Prostate gland (tissue), 2 donors: Measurements from ENCODE around the gene B3GNT7. TPM values are rescaled to one million over a fixed set of nuclear protein-coding genes. Genes with fewer than 3 reads are reported as not detected.

Source experiments
- DNase-seq: peaks from one replicate; pipeline ENCODE4 v3.0.0-alpha.2; 2019; ENCODE audit warnings: low spot score
- H3K27ac ChIP-seq, 2 donors: fragments of 200-600 bp; sonication (generic); 2 replicates each; pipeline ENCODE4 v1.5.1; 2017 to 2019
- H3K27me3 ChIP-seq: fragments of 200-600 bp; sonication (generic); replicated peaks from 2 replicates; pipeline ENCODE4 v1.5.1; 2019; ENCODE audit not compliant: insufficient read depth
- H3K36me3 ChIP-seq, 2 donors: fragments of 200-600 bp; sonication (generic); 1 replicate in 1 of 2; 2 replicates in 1 of 2; pipeline versions ENCODE4 v1.5.1 to v1.8.1; 2017 to 2019
- H3K4me1 ChIP-seq: fragments of 200-600 bp; sonication (generic); replicated peaks from 2 replicates; pipeline ENCODE4 v1.5.1; 2019
- H3K4me3 ChIP-seq, 2 donors: fragments of 200-600 bp; sonication (generic); 2 replicates each; pipeline ENCODE4 v1.5.1; 2017 to 2019
- H3K9me3 ChIP-seq: fragments of 200-600 bp; sonication (generic); 2 replicates; pipeline ENCODE4 v1.5.1; 2017
- CTCF ChIP-seq, 4 experiments: fragments of 200-600 bp in 2 of 4; fragments of 450-650 bp in 2 of 4; sonication (generic) in 2 of 4; IDR thresholded peaks; 1 replicate in 3 of 4; 2 replicates in 1 of 4; pipeline ENCODE4 v1.5.1; 2016 to 2019; ENCODE audit warnings: antibody characterized with exemption in 4 of 4, mild to moderate bottlenecking in 2 of 4, moderate library complexity in 2 of 4
- POLR2A ChIP-seq: fragments of 450-650 bp; IDR thresholded peaks from one replicate; pipeline ENCODE4 v1.6.1; 2016; ENCODE audit warnings: antibody characterized with exemption, mild to moderate bottlenecking
- POLR2AphosphoS5 ChIP-seq: sonication (generic); formaldehyde crosslinking; IDR thresholded peaks from one replicate; pipeline ENCODE4 v1.6.1; 2017; ENCODE audit warnings: antibody characterized with exemption
- WGBS: methylation state at CpG from one replicate; pipeline ENCODE4 v1.1.5; 2018; 5-methylcytosine and 5-hydroxymethylcytosine counted together
- intact Hi-C: fragments of 100-400 bp; cut with DNase I; formaldehyde crosslinking; loops from one replicate; pipeline ENCODE4 v1.14.2; 2022
- total RNA-seq, 2 donors: library from RNA; depleted of rRNA; stranded (reverse); fragments of >200 nt; gene quantifications; one replicate each; pipeline ENCODE4 v1.1.0, GENCODE V29; 2016

The B3GNT7 gene
- total RNA-seq, 2 donors from 2014 or later: 2.1 to 7.4 TPM

GRCh38 chr2:231383416-231384108 is 11.9 kb upstream of the B3GNT7 start:
- Histone ChIP-seq H3K27ac (no peak overlapping the region), H3K4me1 (no peaks in the 10 kb centered on the region), H3K27me3 (no peaks in the 10 kb centered on the region), H3K36me3 (no peaks in the 10 kb centered on the region), H3K9me3 (no peaks in the 10 kb centered on the region), H3K4me3 (no peak overlapping the region)
- TF ChIP-seq CTCF (IDR thresholded peaks at IDR 0.05) (no peak), POLR2A (no peak), POLR2AphosphoS5 (no peak)
- intact Hi-C loops: no loop called here
- 55% methylated on average over 15 of the region's 15 CpGs for WGBS
- DNase-seq: no peak

GRCh38 chr2:231384109-231384435 is 11.4 kb upstream of the B3GNT7 start:
- no peaks in the 10 kb centered on the region for H3K27me3 ChIP-seq
- no peak overlapping the region for H3K27ac ChIP-seq
- no peaks in the 10 kb centered on the region for H3K9me3 ChIP-seq
- no peaks in the 10 kb centered on the region for H3K36me3 ChIP-seq
- H3K4me3 ChIP-seq: no peak overlapping the region
- TF ChIP-seq POLR2A (no peak), CTCF (IDR thresholded peaks at IDR 0.05) (no peak), POLR2AphosphoS5 (no peak)
- no peak for DNase-seq
- no peaks in the 10 kb centered on the region for H3K4me1 ChIP-seq
- WGBS: 81% methylated on average over 2 of the region's 2 CpGs
- intact Hi-C loops: no loop called here

DNA sequence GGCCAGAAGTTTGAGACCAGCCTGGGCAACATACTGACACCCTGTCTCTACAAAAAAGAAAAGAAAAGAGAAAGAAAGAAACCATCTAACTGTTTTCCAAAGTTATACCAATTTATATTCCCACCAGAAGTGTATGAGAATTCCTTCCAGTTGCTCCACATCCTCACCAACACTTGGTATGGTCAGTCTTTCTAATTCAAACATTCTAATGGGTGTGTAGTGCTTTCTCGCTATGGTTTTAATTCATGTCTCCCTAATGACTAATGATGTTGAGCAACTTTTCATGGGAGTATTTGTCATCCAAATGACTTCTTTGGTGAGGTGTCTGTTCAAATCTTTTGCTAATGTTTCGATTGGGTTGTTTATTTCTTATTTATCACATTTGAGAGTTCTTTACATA is 10.5 kb upstream of the B3GNT7 start:
- no peak for TF ChIP-seq POLR2AphosphoS5
- TF ChIP-seq POLR2A: no peak
- no peak for TF ChIP-seq CTCF (IDR thresholded peaks at IDR 0.05)
- 100% methylated on average over 2 of the region's 2 CpGs for WGBS
- H3K4me1 ChIP-seq: no peaks in the 10 kb centered on the region
- no peak for DNase-seq
- no peaks in the 10 kb centered on the region for H3K36me3 ChIP-seq
- H3K27me3 ChIP-seq: no peaks in the 10 kb centered on the region
- no peak overlapping the region for H3K27ac ChIP-seq
- no peak overlapping the region for H3K4me3 ChIP-seq
- no peaks in the 10 kb centered on the region for H3K9me3 ChIP-seq
- intact Hi-C loops: no loop called here

DNA sequence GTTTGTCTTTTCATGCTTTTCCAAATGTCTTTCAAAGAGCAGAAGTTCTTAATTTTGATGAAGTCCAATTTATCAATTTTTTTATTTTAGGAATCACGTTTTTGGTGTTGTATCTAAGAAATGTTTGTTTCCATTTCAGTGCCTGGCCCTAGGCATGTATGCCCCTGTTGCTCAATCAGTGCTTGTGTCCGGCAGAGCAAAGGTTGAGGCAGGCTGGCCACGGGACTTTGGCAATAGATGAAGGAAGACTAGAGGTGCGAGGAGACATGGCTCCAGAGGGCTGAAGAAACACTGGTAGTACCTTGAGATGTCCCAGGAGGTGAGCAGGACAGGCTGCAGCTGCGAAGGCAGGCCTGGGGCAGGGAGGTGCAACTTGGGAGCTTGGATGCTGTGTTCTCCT is 10.1 kb upstream of the B3GNT7 start:
- Histone ChIP-seq H3K27me3 (no peaks in the 10 kb centered on the region), H3K27ac (no peak overlapping the region), H3K36me3 (no peaks in the 10 kb centered on the region), H3K4me1 (no peaks in the 10 kb centered on the region), H3K9me3 (no peaks in the 10 kb centered on the region), H3K4me3 (no peak overlapping the region)
- TF ChIP-seq CTCF (IDR thresholded peaks at IDR 0.05): no peak
- no peak for TF ChIP-seq POLR2A
- TF ChIP-seq POLR2AphosphoS5: no peak
- no peak for DNase-seq
- intact Hi-C loops: no loop called here
- 92% methylated on average over 5 of the region's 5 CpGs for WGBS

DNA sequence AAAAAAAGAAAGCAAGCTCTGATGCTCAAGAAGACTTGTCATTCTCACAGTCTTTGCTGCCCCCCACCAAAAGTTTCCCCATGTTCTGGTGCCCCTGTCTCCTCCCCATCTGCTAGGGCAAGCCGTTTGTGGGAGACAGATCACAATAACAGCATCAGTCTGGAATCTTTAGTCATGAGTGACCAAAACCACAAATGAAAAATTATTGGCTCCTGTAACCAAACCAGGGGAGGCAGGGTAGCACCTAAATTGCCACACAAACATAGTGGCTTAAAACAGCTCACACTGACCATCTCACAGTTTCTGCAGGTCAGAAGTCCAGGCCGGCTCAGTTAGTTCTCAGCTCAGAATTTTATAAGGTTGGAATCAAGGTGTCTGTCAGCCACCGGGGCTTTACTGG is 9.1 kb upstream of the B3GNT7 start:
- no peaks in the 10 kb centered on the region for H3K9me3 ChIP-seq
- H3K4me1 ChIP-seq: no peaks in the 10 kb centered on the region
- no peak for DNase-seq
- H3K36me3 ChIP-seq: no peaks in the 10 kb centered on the region
- WGBS: 72% methylated on average over 3 of the region's 3 CpGs
- H3K4me3 ChIP-seq: no peak overlapping the region
- TF ChIP-seq CTCF (IDR thresholded peaks at IDR 0.05) (no peak), POLR2A (no peak), POLR2AphosphoS5 (no peak)
- no peak overlapping the region for H3K27ac ChIP-seq
- intact Hi-C loops: no loop called here
- no peaks in the 10 kb centered on the region for H3K27me3 ChIP-seq
